ENCODE measurements around the gene WDR81. TPM values are rescaled to one million over a fixed set of nuclear protein-coding genes. Genes with fewer than 3 reads are reported as not detected.

The WDR81 gene
- total RNA-seq, 6 experiments from 2014 or later: 23.0 to 27.2 (median 23.9) TPM

DNA sequence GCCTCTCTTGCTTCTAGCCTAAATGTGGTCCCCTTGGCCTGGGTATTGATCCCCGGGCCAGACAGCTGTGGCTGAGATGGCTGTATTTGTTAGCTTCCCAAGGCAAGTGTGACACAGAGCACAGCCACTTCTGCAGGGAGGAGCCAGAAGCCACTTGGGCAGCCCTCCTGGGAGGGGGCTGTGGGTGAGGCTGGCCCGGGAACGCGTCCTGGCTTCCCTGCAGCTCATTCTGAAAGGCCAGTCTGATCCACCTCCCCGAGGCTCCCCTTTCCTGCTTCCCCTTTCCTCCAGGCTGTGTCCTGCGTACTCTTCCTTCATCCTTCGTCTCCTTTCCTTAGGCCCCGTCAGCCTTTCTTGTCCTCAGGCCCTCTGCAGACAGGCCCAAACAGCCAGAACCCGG lies 26.1 kb downstream of the WDR81 start:
- Histone ChIP-seq H3K4me1 (peaks cover 0 to 83% (median 20%) of the 10 kb centered on the region in 4 donors), H3K4me3 (no peak overlapping the region), H3K27me3 (no peaks in the 10 kb centered on the region), H3K36me3 (peaks cover 0 to 71% (median 19%) of the 10 kb centered on the region in 4 donors), H3K27ac (peak overlapping the region in 2 of 3 donors; percentile 11 to 33), H3K9me3 (no peaks in the 10 kb centered on the region)
- 63% methylated on average over 7 of the region's 9 CpGs for WGBS (ENCODE audit: insufficient coverage, low coverage, low lambda C conversion rate, missing lambda C conversion rate)
- intact Hi-C loops (cut with DNase I): no loop called here
- TF ChIP-seq CTCF (IDR thresholded peaks at IDR 0.05) (no peak), POLR2A (IDR thresholded peaks at IDR 0.05) (no peak)
- DNase-seq: no peak
- no peak for ATAC-seq

- Histone ChIP-seq H3K9me3 (no peaks in the 10 kb centered on the region), H3K27ac (peak overlapping the region in 1 of 3 donors; percentile 18), H3K4me1 (peaks cover 0 to 63% (median 16%) of the 10 kb centered on the region in 4 donors), H3K36me3 (peaks cover 0 to 58% (median 14%) of the 10 kb centered on the region in 4 donors), H3K27me3 (no peaks in the 10 kb centered on the region), H3K4me3 (no peak overlapping the region)
- ATAC-seq: peak in 1 of 4 donors; percentile 16
- DNase-seq: no peak
- WGBS (ENCODE audit: insufficient coverage, low coverage, low lambda C conversion rate, missing lambda C conversion rate): 53% methylated on average over 9 of the region's 18 CpGs
- TF ChIP-seq POLR2A (IDR thresholded peaks at IDR 0.05): no peak
- TF ChIP-seq CTCF (IDR thresholded peaks at IDR 0.05): no peak
- intact Hi-C loops (cut with DNase I): no loop called here
Measured at GRCh38 chr17:1752425-1753262, 28.1 kb downstream of the WDR81 start.

DNA sequence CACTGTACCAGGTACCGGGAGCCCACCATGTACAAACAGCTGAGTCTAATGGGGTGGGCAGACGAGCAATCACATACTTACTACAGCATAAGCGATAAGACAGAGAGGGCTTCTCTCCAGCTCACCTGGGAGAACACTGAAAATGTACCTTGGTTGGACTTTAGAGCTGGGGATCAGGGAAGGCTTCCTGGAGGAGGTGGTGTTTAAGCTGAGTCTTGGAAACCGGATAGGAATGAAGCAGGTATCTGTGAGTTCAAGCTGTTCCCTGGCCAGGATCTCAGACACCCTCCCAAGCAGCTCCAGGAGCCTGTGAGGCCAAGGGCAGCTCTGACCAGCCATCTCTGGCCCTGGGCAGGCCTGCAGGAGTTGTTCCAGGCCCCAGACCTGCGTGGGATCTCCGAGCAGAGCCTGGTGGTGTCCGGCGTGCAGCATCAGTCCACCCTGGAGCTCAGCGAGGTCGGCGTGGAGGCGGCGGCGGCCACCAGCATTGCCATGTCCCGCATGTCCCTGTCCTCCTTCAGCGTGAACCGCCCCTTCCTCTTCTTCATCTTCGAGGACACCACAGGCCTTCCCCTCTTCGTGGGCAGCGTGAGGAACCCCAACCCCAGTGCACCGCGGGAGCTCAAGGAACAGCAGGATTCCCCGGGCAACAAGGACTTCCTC lies 29.4 kb downstream of the WDR81 start:
- intact Hi-C loops (cut with DNase I): no loop called here
- Histone ChIP-seq H3K4me3 (no peak overlapping the region), H3K36me3 (peaks cover 0 to 47% (median 8%) of the 10 kb centered on the region in 4 donors), H3K4me1 (peaks cover 0 to 51% (median 9%) of the 10 kb centered on the region in 4 donors), H3K27ac (peak overlapping the region in 1 of 3 donors; percentile 51), H3K27me3 (no peaks in the 10 kb centered on the region), H3K9me3 (no peaks in the 10 kb centered on the region)
- WGBS (ENCODE audit: insufficient coverage, low coverage, low lambda C conversion rate, missing lambda C conversion rate): 80% methylated on average over 6 of the region's 23 CpGs
- no peak for TF ChIP-seq CTCF (IDR thresholded peaks at IDR 0.05)
- TF ChIP-seq POLR2A (IDR thresholded peaks at IDR 0.05): no peak
- ATAC-seq: peak; percentile 3 to 17 (median 6)
- no peak for DNase-seq

- H3K27me3 ChIP-seq: no peaks in the 10 kb centered on the region
- DNase-seq: peak in 1 of 3 donors; percentile 69
- no peaks in the 10 kb centered on the region for H3K9me3 ChIP-seq
- H3K4me3 ChIP-seq: no peak overlapping the region
- peaks cover 0 to 40% (median 8%) of the 10 kb centered on the region in 4 donors for H3K36me3 ChIP-seq
- peak; percentile 33 to 64 (median 58) for ATAC-seq
- TF ChIP-seq POLR2A (IDR thresholded peaks at IDR 0.05) (no peak), CTCF (IDR thresholded peaks at IDR 0.05) (no peak)
- peak overlapping the region in 2 of 3 donors; percentile 15 to 51 for H3K27ac ChIP-seq
- 19% methylated on average over 3 of the region's 25 CpGs for WGBS (ENCODE audit: insufficient coverage, low coverage, low lambda C conversion rate, missing lambda C conversion rate)
- peaks cover 0 to 45% (median 6%) of the 10 kb centered on the region in 4 donors for H3K4me1 ChIP-seq
- intact Hi-C loops (cut with DNase I): no loop called here
Measured at GRCh38 chr17:1754430-1755112, 30.1 kb downstream of the WDR81 start.

Data from right lobe of liver (tissue), 6 donors.